Measurements from ENCODE around the gene TSPYL1.

DNA sequence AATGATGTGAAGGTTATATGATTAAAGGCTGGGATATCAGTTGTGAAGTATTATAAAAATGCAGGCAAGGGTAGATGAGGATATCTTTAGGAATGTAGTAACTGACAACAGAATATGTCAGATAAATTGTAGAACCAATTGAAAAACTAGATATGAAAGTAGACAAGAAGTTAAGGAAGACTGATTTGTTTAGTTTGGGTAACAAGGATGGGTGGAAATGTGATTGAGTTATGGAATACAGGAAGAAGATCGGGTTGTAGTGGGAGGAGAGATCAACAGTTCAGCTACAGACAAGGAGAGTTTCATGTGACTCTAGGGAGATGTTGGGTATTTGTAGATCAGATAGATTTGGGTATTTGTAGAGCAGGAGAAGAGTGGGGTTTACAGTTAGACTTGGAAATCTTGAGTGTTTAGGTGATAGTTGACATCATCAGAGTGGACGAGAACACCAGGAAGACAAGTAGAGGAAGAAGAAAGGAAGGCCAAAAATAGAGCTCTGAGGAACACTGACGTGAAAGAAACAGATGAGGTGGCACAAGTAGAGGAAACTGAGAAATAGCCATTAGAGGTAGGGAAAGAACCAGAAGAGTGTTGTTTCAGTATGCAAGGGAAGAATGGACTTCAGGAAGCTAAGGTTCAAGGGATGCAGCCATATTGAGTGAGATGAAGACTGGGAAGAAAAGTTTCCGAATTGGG is 12.1 kb upstream of the TSPYL1 start:
- TF ChIP-seq, protein P1, sequence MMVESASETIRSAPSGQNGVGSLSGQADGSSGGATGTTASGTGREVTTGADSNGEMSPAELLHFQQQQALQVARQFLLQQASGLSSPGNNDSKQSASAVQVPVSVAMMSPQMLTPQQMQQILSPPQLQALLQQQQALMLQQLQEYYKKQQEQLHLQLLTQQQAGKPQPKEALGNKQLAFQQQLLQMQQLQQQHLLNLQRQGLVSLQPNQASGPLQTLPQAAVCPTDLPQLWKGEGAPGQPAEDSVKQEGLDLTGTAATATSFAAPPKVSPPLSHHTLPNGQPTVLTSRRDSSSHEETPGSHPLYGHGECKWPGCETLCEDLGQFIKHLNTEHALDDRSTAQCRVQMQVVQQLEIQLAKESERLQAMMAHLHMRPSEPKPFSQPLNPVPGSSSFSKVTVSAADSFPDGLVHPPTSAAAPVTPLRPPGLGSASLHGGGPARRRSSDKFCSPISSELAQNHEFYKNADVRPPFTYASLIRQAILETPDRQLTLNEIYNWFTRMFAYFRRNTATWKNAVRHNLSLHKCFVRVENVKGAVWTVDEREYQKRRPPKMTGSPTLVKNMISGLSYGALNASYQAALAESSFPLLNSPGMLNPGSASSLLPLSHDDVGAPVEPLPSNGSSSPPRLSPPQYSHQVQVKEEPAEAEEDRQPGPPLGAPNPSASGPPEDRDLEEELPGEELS (CRISPR knock-in tag; IDR thresholded peaks at IDR 0.05) = no peak
- TF ChIP-seq, protein P2, sequence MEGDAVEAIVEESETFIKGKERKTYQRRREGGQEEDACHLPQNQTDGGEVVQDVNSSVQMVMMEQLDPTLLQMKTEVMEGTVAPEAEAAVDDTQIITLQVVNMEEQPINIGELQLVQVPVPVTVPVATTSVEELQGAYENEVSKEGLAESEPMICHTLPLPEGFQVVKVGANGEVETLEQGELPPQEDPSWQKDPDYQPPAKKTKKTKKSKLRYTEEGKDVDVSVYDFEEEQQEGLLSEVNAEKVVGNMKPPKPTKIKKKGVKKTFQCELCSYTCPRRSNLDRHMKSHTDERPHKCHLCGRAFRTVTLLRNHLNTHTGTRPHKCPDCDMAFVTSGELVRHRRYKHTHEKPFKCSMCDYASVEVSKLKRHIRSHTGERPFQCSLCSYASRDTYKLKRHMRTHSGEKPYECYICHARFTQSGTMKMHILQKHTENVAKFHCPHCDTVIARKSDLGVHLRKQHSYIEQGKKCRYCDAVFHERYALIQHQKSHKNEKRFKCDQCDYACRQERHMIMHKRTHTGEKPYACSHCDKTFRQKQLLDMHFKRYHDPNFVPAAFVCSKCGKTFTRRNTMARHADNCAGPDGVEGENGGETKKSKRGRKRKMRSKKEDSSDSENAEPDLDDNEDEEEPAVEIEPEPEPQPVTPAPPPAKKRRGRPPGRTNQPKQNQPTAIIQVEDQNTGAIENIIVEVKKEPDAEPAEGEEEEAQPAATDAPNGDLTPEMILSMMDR (IDR thresholded peaks at IDR 0.05) = no peak
- TF ChIP-seq, protein P3, sequence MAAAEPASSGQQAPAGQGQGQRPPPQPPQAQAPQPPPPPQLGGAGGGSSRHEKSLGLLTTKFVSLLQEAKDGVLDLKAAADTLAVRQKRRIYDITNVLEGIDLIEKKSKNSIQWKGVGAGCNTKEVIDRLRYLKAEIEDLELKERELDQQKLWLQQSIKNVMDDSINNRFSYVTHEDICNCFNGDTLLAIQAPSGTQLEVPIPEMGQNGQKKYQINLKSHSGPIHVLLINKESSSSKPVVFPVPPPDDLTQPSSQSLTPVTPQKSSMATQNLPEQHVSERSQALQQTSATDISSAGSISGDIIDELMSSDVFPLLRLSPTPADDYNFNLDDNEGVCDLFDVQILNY (CRISPR knock-in tag; IDR thresholded peaks at IDR 0.05) = no peak
- no peak for TF ChIP-seq NR1H2 (CRISPR knock-in tag; IDR thresholded peaks at IDR 0.05)
- TF ChIP-seq, protein P4, sequence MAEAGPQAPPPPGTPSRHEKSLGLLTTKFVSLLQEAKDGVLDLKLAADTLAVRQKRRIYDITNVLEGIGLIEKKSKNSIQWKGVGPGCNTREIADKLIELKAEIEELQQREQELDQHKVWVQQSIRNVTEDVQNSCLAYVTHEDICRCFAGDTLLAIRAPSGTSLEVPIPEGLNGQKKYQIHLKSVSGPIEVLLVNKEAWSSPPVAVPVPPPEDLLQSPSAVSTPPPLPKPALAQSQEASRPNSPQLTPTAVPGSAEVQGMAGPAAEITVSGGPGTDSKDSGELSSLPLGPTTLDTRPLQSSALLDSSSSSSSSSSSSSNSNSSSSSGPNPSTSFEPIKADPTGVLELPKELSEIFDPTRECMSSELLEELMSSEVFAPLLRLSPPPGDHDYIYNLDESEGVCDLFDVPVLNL (CRISPR knock-in tag; IDR thresholded peaks at IDR 0.05; ENCODE audit: borderline replicate concordance, low read depth) = no peak
- TF ChIP-seq FOXP1 (CRISPR knock-in tag; IDR thresholded peaks at IDR 0.05; ENCODE audit: borderline replicate concordance) = no peak
- TF ChIP-seq, protein P5, sequence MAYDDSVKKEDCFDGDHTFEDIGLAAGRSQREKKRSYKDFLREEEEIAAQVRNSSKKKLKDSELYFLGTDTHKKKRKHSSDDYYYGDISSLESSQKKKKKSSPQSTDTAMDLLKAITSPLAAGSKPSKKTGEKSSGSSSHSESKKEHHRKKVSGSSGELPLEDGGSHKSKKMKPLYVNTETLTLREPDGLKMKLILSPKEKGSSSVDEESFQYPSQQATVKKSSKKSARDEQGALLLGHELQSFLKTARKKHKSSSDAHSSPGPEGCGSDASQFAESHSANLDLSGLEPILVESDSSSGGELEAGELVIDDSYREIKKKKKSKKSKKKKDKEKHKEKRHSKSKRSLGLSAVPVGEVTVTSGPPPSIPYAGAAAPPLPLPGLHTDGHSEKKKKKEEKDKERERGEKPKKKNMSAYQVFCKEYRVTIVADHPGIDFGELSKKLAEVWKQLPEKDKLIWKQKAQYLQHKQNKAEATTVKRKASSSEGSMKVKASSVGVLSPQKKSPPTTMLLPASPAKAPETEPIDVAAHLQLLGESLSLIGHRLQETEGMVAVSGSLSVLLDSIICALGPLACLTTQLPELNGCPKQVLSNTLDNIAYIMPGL (CRISPR knock-in tag; IDR thresholded peaks at IDR 0.05) = no peak
- TF ChIP-seq, protein P6, sequence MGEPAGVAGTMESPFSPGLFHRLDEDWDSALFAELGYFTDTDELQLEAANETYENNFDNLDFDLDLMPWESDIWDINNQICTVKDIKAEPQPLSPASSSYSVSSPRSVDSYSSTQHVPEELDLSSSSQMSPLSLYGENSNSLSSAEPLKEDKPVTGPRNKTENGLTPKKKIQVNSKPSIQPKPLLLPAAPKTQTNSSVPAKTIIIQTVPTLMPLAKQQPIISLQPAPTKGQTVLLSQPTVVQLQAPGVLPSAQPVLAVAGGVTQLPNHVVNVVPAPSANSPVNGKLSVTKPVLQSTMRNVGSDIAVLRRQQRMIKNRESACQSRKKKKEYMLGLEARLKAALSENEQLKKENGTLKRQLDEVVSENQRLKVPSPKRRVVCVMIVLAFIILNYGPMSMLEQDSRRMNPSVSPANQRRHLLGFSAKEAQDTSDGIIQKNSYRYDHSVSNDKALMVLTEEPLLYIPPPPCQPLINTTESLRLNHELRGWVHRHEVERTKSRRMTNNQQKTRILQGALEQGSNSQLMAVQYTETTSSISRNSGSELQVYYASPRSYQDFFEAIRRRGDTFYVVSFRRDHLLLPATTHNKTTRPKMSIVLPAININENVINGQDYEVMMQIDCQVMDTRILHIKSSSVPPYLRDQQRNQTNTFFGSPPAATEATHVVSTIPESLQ (CRISPR knock-in tag; IDR thresholded peaks at IDR 0.05) = no peak
- TF ChIP-seq ZNF219 (CRISPR knock-in tag; IDR thresholded peaks at IDR 0.05; ENCODE audit: borderline replicate concordance) = no peak
- TF ChIP-seq FOXK1 (CRISPR knock-in tag; IDR thresholded peaks at IDR 0.05) = no peak
- TF ChIP-seq, protein P7, sequence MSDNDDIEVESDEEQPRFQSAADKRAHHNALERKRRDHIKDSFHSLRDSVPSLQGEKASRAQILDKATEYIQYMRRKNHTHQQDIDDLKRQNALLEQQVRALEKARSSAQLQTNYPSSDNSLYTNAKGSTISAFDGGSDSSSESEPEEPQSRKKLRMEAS (CRISPR knock-in tag; IDR thresholded peaks at IDR 0.05) = no peak
- TF ChIP-seq, protein P8, sequence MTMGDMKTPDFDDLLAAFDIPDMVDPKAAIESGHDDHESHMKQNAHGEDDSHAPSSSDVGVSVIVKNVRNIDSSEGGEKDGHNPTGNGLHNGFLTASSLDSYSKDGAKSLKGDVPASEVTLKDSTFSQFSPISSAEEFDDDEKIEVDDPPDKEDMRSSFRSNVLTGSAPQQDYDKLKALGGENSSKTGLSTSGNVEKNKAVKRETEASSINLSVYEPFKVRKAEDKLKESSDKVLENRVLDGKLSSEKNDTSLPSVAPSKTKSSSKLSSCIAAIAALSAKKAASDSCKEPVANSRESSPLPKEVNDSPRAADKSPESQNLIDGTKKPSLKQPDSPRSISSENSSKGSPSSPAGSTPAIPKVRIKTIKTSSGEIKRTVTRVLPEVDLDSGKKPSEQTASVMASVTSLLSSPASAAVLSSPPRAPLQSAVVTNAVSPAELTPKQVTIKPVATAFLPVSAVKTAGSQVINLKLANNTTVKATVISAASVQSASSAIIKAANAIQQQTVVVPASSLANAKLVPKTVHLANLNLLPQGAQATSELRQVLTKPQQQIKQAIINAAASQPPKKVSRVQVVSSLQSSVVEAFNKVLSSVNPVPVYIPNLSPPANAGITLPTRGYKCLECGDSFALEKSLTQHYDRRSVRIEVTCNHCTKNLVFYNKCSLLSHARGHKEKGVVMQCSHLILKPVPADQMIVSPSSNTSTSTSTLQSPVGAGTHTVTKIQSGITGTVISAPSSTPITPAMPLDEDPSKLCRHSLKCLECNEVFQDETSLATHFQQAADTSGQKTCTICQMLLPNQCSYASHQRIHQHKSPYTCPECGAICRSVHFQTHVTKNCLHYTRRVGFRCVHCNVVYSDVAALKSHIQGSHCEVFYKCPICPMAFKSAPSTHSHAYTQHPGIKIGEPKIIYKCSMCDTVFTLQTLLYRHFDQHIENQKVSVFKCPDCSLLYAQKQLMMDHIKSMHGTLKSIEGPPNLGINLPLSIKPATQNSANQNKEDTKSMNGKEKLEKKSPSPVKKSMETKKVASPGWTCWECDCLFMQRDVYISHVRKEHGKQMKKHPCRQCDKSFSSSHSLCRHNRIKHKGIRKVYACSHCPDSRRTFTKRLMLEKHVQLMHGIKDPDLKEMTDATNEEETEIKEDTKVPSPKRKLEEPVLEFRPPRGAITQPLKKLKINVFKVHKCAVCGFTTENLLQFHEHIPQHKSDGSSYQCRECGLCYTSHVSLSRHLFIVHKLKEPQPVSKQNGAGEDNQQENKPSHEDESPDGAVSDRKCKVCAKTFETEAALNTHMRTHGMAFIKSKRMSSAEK (CRISPR knock-in tag; IDR thresholded peaks at IDR 0.05; ENCODE audit: borderline replicate concordance) = no peak
- TF ChIP-seq, protein P9, sequence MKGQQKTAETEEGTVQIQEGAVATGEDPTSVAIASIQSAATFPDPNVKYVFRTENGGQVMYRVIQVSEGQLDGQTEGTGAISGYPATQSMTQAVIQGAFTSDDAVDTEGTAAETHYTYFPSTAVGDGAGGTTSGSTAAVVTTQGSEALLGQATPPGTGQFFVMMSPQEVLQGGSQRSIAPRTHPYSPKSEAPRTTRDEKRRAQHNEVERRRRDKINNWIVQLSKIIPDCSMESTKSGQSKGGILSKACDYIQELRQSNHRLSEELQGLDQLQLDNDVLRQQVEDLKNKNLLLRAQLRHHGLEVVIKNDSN (CRISPR knock-in tag; IDR thresholded peaks at IDR 0.05) = no peak
